ENCODE results near the gene NOXA1.

NOXA1 gene

GRCh38 chr9:137427454-137428310 is 4.5 kb downstream of the NOXA1 start:
- DNase-seq (ENCODE audit: low read depth): no peak

GRCh38 chr9:137428311-137428630 is 5.1 kb downstream of the NOXA1 start:
- DNase-seq (ENCODE audit: low read depth): no peak

GRCh38 chr9:137428841-137429545 is 5.8 kb downstream of the NOXA1 start:
- DNase-seq (ENCODE audit: low read depth): no peak

GRCh38 chr9:137429546-137429890 is 6.3 kb downstream of the NOXA1 start:
- DNase-seq (ENCODE audit: low read depth): no peak

DNA sequence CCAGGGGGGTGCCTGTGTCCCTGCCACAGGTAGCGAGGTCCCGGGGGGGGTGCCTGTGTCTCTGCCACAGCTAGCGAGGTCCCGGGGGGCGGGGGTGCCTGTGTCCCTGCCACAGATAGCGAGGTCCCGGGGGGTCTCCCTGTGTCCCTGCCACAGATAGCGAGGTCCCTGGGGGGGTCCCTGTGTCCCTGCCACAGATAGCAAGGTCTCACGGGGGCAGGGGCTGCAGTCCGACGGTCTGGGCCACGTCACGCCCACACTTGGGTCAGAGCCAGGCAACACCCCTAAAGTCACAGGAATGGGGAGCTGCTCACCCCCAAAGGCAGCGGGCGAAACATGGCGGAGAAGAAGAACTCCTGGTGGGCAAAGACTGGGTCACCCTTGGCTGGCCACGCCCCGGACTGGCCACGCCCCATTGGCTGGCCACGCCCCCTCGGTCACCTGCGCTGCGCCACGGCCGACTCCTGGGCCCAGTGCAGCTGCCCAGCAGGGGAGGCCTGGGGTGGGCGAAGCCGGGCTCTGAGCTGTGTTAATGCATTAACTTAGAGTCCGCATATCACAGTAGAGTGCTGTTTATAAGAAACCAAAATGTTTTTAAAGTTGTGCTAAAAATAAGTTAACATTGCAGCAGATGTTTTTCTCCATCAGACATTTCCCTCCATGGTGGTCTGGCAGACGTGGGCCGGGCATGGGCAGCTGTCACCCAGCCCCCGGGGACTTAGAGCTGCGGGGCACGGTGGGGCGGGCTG is 7.0 kb downstream of the NOXA1 start:
- DNase-seq (ENCODE audit: low read depth): no peak

- no peak for DNase-seq (ENCODE audit: low read depth)
These were observed 7.7 kb downstream of the NOXA1 start for GRCh38 chr9:137430723-137431415.

DNA sequence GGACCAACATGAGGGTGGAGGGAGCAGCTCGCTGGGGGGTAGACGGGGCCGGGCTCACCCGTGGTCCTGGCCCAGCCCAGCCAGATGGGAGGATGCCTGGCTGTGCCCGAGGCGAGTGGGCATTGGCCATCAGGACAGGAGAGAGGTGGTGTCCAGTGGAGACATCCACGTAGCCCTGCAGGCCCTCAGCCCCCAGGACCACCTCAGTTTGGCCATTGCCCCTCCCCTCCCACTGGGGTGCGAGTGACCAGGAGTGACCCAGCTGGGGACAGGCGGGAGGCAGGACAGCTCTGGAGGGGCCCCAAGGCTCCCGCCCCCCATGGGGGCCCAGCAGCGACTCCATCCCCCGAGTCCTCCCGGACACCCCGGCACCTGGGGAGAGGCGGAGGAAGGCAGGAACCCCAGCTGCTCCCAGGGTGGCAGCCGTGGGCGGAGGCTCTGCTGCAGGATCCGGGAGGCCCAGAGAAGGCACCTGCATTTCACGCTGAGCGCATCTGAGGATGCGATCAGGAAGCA is 8.3 kb downstream of the NOXA1 start:
- no peak for DNase-seq (ENCODE audit: low read depth)

DNA sequence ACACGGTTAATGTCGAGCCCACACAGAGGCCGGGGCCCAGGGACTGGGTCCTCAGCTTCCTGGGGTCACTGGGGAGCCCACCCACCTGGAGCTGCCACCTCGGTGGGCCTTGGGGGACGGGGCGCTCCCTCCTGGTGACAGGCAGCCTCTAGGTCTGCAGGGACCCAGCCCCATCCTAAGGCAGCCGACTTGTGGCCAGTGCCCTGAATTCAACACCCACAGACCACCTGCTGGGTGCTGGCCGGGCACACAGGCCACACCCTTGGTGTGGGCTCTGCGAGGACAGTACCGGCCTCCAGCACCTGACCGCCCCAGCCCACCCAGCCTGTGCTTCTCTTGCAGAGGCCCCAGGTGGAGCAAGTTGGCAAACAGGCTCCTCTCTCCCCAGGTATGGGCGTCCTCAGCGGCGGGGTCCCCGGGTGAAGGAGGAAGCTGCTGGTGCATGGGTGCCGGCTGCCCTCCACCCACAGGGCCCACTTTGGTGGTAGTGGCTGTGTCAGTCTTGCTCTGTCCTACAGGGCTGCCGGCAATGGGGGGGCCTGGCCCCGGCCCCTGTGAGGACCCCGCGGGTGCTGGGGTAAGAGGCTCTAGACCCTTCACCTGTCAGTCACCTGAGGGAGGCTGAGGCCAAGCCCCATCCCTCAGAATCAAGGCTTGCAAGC is 9.6 kb downstream of the NOXA1 start:
- DNase-seq (ENCODE audit: low read depth): no peak

DNA sequence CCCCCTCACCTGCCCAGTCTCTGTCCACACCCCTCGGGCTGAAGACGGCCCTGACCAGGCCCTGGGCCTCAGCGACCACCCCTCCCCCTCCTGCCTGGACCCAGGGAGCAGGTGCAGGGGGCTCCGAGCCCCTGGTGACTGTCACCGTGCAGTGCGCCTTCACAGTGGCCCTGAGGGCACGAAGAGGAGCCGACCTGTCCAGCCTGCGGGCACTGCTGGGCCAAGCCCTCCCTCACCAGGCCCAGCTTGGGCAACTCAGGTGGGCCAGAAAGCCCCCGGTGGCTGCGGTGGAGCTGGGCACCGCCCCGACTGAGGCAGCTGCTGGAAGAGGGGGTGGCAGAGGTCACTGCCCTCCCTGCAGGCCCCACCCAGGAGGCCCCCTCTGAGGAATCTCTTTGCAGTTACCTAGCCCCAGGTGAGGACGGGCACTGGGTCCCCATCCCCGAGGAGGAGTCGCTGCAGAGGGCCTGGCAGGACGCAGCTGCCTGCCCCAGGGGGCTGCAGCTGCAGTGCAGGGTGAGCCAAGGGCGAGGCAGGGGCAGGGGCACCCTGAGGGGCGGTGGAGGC is 10.2 kb downstream of the NOXA1 start:
- DNase-seq (ENCODE audit: low read depth): no peak

DNA sequence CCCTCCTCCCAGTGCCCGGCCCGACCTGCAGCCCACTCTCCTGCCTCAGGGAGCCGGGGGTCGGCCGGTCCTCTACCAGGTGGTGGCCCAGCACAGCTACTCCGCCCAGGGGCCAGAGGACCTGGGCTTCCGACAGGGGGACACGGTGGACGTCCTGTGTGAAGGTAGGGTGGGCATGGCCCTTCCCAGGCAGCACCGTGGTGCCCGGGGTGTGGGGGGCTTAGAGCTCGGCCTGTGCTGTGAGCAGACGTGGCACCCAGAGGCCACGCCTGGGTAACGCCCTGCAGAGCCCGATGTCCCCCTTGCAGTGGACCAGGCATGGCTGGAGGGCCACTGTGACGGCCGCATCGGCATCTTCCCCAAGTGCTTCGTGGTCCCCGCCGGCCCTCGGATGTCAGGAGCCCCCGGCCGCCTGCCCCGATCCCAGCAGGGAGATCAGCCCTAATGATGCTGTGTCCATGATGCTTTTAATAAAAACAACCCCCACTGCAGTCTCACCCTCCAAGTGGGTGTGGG is 10.8 kb downstream of the NOXA1 start:
- DNase-seq (ENCODE audit: low read depth): no peak

DNA sequence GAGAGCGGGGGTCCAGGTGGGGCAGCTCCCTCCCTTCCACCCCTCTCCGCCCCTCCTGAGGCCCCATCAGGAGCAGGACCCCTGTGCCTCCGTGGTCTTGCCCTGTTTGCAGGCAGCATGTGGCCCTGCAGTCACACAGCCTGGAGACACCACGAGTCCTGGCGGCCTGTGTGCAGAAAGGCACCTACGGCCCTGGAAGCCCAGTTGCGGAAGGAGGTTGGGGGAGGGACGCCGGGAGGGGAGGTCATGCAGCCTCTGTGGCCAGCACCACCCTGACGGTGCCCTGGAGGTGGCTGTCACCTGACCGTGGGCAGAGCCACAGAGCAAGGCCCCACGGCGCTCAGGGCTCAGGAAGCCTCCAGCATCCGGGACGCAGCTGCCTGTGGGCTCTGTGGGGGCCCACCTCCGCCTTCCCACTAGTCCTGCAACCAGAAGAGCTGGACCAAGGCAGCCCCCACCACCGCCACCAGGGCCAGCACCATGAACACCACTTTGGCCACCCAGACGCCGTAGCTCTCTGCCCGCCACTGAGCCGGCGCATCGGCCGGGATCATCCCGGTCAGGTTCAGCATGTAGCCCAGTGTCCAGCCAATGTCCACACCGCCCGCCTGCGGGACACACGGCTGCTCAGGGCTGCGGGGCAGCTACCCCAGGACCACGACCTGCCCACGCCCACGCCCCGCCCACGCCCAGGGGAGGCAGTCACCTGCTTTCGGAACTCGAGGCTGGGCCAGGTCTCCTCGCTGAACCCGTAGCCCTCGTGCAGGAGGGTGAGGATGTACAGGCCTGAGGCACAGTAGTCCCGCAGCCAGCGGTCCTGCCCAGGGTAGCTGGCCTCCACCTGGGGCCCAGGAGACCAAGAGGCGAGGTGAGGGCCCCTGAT is 11.5 kb downstream of the NOXA1 start:
- no peak for DNase-seq (ENCODE audit: low read depth)

DNA sequence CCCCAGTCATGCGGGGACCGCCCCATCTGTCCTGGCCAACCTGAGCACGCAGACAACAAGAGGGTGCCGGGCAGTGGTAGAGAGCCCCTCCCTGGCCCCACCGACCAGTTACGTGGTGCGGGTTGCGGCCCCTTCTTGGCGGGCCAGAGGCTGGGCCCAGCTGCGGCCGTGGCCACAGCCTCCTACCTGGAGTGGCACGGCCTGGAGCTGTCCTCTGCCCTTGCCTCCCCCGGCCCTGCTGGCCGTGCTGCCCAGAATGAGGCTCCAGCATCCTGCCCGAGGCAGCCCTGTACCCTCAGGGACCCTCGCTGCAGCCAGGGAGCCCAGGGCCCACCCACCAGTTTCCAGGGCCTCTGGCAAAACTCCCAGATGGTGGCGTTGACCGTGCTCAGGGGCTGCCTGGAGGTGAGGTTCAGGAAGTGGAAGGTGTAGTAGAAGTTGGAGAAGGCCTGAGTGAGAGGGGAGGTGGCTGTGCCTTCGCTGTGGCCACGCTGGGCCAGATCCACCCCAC is 12.2 kb downstream of the NOXA1 start:
- DNase-seq (ENCODE audit: low read depth): no peak

DNA sequence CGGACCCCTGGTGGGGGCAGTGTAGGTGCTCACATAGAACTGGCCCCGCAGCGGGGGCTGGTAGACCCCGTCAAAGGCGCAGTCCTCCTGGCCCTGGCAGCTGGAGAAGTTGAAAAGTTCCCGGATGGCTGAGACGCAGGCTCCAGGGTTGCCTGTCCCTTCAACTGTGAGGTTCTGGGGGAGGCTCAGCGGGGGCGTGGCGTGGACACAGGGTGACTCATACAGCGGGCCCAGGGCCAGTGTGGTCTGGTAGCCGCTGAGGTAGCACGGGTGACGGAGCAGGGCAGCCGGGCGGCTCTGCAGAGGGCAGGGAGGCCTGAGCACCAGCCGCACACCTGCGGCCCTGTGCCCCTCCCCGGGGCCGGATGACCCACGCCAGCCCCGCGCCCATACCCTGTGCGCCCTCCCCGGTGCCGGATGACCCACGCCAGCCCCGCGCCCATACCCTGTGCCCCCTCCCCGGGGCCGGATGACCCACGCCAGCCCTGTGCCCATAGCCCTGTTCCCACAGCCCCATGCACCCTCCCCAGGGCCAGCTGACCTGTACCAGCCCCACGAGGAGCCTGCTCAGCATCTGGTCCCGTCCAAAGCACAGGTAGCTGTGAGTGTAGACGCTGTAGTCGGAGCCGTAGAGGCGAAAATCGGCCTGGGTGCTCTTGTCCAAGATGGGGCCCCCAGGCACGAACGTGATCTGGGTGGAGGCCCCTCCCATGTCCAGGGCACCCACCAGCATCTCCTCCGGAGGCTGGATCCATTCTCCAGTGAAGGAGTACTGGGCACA is 13.0 kb downstream of the NOXA1 start:
- DNase-seq (ENCODE audit: low read depth): no peak

- no peak for DNase-seq (ENCODE audit: low read depth)
These were observed 13.8 kb downstream of the NOXA1 start for GRCh38 chr9:137436761-137437600.

DNA sequence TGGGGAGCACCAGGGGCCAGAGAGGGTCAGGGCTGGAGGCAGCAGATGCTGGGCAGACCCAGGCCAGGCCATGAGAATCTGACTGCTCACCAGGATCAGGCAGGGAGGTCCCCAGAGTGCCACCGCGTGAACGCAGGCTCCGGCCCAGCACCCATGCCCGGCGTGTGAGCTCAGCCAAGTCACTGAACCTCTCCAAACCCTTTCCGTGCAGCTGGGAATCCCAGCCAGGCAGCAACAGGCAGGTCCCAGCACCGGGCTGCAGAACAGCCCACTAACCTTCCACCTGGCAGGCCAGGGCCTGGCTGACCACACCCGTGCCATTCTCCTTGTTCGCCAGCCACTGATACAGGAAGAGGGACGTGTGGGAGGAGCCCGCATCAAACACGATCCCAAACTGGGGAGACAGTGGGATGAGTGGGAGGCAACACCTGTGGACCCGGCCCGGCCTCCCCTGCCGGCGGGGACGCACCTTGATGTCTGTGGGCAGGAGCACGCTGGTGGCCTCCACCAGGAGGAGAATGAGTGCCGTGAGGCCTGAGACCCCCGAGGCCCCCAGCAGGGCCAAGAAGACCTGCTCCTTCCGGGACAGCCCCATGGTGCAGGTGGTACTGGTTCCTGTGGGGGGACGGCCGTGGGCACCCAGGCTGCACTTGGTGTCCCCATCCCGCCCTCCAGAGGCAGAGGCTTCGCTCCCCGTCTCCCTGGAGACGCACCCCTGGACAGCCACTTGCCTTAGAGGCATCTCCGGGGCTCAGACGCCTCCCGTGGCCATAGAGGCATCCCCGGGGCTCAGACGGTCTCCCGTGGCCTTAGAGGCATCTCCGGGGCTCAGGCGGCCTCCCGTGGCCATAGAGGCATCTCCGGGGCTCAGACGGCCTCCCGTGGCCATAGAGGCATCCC is 14.7 kb downstream of the NOXA1 start:
- DNase-seq (ENCODE audit: low read depth): no peak

- DNase-seq (ENCODE audit: low read depth): no peak
These were observed 15.5 kb downstream of the NOXA1 start for GRCh38 chr9:137438591-137439157.
